Left cardiac atrium (tissue), 4 donors: Measurements from ENCODE around the gene SNTG2. TPM values are rescaled to one million over a fixed set of nuclear protein-coding genes. Genes with fewer than 3 reads are reported as not detected.
A peak's percentile ranks its signal among the peaks of the same experiment; 100 is the strongest.

Experiments
- ATAC-seq, 2 donors: fragments of 200-7000 bp; cut with Tn5 transposase; one replicate each; pipeline ENCODE4 v1.9.1; 2020; ENCODE audit warnings: mild to moderate bottlenecking in 2 of 2, moderate library complexity in 2 of 2
- DNase-seq: peaks from one replicate; pipeline ENCODE4 v3.0.0-alpha.2; 2020
- intact Hi-C, 2 donors: fragments of 100-400 bp; cut with DNase I; formaldehyde crosslinking; loops; one replicate each; pipeline versions ENCODE4 v1.14.1 to v1.15.1; 2022 to 2023
- total RNA-seq, 2 donors: library from RNA; stranded (reverse); fragmentation: NEBNext Ultra II Directional; extraction: Animal tissue kit (Norgen Biotek cat#: 25700); gene quantifications; one replicate each; pipeline ENCODE4 v1.2.1, GENCODE V29; 2021
- donor health status: DM: no; HTN: yes; CAD: no.
- donor health status: DM: no; HTN: yes; CAD: no; lungs with severe emphysema.
- donor health status: DM: yes; HTN: yes; CAD: no.
- donor health status: Dilated cardiomyopathy.

SNTG2 gene
- total RNA-seq, 2 donors from 2014 or later, result 1.6 to 2.9 TPM

DNA sequence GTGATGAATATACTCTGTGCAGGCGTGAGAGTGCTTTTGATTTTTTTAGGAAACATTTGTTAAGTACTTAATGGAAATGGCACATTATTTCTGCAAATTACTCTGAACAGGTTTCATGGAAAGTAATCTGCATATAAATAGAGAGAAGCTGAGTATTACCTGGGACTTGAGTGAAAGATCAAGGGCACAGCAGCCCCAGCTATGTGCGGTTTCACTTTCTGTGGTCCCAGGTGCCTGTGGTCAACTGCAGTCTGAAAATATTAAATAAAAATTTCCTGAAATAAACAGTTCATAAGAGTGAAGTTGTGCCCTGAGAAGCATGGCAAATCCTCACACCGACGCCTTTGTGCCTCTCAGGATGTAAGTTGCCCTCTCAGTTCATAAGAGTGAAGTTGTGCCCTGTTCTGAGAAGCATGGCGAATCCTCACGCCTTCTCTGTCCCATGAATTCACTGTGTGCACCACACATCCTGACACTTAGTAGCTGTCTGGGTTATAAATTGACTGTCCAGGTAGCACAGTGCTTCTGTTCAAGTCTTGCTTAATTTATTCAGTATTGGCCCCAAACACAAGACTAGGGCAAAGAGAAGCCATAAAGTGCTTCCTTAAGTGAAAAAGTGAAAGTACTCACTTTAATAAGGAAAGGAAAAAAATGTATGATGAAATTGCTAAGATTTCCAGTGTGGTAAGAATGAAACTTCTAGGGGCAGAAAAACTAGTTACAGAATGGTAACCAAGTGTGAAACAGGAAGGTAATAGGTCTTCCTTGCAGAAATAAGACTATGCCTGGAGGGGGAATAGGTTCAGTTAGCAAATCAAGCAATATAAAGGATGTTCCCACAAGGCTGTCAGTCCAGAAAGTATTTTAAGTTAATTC lies 4.3 kb upstream of the SNTG2 start:
- intact Hi-C loops, result no loop called here
- ATAC-seq (no peak), DNase-seq (no peak)

DNA sequence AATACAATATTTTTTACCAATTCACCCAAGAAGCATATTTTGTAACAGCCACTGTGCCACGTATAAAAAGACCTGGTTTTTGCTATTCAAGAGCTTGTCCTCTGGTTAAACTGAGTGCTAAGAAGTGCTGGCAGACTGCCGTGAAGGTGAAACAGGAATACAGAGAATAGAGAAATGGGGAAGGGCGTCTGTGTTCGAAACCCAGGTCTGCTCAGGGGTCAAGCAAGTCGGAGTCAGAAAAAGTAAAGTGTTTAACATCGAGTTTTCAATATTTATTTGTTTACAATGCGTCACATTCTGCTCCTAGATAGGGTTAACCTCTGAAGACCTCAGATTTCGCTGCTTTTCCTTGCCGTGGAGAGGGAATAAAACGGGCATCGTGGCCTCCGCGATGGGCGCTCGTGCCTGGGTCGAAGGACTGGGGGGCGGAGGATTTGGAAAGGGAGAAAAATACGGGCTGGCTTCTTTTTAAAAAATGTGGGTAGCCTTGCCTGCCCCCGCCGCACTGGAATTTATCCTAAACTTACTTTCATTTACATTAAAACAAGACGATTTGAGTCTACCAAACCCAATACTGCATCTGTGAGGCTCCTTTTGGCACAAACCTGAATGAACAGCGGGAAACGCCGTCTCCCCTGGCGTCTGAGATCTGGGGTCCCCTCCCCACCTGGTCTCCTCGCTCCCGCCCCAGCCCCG lies 1.1 kb upstream of the SNTG2 start:
- DNase-seq, result no peak
- intact Hi-C loops, result loop anchor here (5.0 kb wide), 1 partner anchor 598 kb away; no protein-coding TSS in a partner anchor
- no peak for ATAC-seq

DNA sequence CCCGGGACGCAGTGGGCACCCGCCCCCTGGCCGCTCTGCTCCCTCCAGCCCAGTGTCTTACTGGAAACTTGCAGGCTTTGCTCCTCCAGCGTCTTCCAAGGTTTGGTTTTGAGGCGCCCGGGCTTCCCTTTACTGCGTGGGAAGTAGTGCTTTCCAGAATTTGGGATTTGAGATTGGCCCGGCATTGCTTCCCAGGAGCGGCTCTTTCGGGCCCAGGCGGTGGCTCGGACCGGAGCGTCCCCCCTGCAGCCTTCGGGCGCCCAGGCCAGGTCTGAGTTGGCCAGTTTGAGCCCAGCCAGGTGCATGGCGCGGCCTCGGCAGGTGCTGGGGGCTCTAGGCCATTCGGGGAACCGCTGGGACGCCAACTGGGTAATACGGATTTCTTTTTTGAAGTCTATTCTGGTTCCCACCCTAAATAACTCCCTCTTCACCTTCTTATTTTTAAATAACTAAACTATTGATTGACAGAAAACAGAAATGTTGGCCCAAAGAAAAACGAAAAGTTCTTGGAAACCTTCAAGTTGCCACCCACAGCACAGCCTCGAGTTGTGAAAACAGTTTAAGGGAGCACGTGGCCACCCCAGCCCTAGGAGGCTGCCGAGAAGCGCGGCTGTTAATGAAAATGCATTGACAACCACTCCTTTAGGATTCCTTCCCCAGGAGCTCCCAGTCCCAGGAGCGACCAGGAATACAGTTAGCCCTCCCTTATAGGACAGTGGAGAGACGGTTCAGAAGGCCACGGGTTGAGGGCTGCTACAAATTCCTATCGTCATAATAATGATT lies 766 bp downstream of the SNTG2 start:
- ATAC-seq, result peak in 1 of 2 donors; percentile 28
- intact Hi-C loops, result loop anchor here (5.0 kb wide), 1 partner anchor 596 kb away; no protein-coding TSS in a partner anchor
- no peak for DNase-seq

DNA sequence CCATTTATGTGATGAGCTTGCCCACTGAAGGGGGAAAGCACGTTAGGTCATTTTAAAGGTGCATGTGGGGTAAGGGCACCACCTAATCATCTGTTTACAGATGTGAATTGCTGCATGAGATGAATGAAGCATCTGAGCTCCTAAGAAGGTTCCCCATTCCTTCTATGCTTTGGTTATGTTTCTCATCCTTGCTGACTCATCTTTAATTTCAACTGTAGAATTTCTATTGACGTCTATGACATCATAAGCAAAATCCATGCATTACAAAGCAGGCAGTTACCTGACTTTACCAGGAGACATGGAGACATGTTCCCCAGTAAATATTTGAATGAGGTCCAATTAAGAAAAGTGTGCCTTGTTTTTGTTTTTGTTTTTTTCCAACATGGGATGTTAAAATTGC lies 2.8 kb downstream of the SNTG2 start:
- DNase-seq (no peak), ATAC-seq (no peak)
- intact Hi-C loops, result loop anchor here (5.0 kb wide), 1 partner anchor 594 kb away; no protein-coding TSS in a partner anchor

DNA sequence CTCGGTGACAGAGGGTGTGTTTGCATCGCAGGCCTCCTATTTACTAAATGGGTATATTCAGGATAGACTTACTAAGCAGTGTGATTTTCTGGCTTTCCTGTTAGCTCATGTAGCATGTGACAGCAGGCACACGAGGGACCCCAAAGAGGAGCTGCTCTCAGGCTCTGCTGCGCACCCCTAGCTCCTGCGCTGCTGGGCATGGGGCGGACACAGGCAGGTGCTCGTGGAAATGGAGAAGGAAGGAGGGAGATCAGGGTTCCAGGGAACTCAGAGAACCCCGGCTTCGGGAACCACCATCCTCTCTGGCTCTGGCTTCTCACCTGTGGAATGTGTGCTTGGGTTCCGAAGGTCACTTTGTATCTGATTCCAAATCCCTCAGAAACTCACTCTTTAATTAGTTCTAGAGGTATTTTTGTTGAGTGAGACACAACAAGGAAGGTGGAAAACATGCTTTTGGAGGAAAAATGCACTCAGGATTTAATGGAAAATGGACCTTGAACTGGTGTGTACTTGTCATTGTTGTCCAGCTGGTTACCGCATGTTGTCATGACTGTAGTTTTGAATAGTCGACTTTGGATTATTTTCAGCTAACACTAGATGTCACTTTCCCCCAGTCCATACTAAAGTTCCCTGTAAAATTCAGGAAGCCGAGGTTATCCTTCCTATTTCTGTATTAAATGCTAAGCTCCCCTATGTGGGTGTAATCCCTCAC lies 3.5 kb downstream of the SNTG2 start:
- no peak for ATAC-seq
- intact Hi-C loops, result loop anchor here (5.0 kb wide), 1 partner anchor 593 kb away; no protein-coding TSS in a partner anchor

DNA sequence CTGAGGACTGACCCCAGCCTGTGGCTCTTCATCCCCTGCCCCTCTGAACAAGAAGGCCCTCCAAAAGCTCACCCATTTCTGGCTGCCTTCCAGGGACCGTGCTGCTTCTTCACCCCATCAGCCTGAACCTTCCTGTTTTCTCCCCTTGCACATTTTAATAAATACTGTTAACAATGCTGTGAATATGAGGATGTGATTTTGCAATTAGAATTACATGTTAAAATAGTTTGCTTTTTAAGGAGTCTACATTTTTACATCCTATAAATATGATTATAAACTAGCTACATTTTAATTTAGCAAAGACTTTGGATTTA lies 4.0 kb downstream of the SNTG2 start:
- ATAC-seq (no peak), DNase-seq (no peak)
- intact Hi-C loops, result loop anchor here (5.0 kb wide), 1 partner anchor 593 kb away; no protein-coding TSS in a partner anchor

More for the DNA sequence above, 3.5 kb downstream of the SNTG2 start:
- no peak for DNase-seq

DNA sequence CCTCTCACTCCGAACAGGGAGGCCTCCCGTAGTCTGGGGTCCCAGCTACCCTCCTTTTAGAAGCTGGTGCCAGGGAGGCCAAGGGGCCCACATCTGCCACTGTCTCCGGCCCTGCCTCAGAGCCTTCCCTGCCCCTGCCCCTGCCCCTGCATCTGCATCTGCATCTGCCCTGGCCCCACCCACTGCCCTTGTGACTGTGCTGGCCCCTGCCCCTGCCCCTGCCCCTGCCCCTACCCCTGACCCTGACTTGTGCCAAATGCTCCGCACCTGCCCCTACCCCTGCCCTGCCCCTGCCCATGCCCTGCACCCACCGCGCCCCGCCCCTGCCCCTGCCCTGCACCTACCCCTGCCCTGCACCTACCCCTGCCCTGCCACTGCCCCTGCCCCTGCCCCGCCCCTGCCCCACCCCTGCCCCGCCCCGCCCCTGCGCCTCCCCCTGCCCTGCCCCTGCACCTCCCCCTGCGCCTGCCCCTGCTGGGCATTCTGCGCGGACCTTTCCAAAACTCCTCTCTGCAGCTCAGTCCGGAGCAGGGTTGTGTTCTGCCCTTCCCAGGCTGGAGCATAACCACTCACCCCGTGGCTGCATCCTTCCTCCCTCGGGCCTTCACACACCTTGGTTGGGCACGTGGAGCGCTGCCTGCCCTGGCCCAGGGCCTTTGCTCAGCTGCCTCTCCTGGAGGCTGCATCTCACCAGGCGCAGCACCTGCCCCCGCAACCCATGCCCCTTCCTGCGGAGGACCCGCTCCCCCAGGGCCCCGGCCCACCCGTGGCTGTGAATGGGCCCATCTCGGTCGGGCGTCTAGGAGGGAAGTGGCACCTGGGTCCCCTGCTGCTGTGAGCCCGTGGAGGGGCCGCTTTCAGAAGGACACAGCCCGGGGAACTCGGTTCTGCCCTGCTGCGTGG lies 5.4 kb downstream of the SNTG2 start:
- intact Hi-C loops, result no loop called here
- DNase-seq (no peak), ATAC-seq (no peak)

DNA sequence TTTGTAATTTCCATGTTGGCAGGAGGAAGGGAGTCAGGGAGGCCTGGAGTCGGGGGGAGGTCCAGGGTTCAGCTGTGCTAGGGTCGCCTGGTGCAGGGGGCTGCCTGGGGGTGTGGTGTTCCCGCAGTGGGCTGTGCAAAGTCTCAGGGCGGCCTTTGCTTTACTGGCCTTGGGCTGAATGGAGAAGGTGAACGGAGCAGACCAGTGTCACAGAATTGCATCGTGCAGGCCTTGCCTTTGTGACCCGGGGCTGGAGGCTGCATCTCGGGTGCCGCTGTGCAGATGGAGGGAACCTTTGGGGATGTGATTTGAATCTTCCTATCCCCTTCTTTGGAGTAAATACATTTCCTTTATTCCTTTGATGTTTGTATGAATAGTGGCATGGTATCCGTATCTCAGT lies 8.8 kb downstream of the SNTG2 start:
- no peak for DNase-seq
- no peak for ATAC-seq
- intact Hi-C loops, result no loop called here

DNA sequence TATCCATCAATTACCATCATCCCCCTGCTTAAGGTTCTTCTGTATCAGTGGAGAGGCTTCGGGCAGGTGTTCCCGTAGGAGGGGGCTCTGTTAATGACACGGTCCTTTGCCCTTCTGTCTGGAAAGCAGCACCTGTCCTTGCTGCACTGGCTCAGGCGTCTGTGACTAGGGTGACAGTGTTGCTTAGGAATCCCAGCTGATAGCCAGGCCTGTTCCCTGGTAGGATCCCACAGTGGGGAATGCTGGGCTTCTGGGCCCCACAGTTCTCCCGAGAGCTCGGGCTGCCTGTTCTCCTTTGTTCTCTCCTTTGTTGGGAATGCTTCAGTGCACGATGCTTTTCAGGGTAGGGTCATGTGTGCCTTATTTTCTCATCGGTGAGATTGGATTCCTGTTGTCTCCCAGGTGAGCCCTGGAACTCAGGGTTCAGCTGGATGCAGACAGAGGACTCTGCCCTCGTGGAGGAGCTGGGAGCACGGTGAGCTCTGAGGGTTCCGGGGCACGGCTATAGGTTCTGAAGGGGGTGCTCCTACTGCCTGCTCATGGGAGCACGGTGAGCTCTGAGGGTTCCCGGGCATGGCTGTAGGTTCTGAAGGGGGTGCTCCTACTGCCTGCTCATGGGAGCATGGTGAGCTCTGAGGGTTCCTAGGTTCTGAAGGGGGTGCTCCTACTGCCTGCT lies 9.6 kb downstream of the SNTG2 start:
- no peak for ATAC-seq
- intact Hi-C loops, result no loop called here
- DNase-seq, result no peak

DNA sequence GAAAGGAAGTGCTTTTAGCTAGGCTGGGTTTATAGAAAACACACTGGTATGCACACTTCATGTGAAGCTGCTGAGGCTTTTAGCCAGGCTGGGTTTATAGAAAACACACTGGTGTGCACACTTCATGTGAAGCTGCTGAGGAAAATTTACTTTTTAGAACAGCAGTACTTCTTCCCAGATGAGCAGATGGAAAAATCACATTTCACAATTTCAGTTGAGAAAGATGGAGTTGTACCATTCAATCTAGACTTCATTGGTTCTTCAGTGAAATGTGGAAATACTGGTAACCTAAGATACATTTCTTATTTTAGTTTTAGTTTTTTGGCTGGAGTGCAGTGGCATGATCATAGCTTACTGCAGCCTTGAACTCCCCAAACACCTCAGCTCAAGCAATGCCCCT lies 11.1 kb downstream of the SNTG2 start:
- intact Hi-C loops, result no loop called here
- DNase-seq (no peak), ATAC-seq (peak in 1 of 2 donors; percentile 65)

DNA sequence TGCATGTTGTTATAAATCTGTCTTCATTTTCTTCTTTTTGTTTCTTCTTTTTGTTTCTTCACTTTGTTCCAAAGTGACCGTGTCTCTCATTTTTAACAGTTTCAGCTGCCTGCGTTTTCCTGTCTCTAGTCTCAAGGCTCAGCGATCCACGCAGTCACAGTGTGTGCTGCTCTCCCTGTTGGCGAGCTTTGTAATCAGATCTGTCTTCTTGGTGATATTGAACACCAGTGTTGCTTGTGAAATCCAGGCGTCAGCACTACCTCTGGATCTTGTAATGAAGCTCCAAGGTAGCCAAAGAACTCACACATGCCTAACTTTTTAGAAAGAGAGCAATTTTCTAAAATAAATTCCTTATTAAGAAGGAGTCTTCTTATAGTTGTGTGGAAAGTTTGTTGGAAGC lies 13.2 kb downstream of the SNTG2 start:
- ATAC-seq, result no peak
- no peak for DNase-seq

DNA sequence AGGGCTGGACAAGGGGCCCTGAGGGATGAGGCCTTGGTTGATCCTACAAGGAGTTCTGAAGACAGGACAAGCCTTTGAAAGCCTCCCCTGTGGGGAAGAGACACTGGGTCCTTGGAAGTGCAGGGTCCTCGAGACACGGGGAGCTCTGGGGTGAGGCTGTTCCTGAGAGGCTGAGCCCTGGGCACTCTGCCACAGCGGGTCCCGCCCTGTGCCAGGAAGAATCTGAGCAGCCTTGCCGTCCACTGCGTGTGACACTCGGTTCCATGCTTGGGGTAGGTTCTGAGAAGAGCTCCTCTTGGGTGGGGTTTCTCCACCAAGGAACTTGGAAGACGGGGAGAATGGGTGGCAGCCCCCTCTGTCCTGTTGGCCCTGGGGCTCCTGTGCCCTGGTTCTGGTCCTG lies 13.9 kb downstream of the SNTG2 start:
- intact Hi-C loops, result no loop called here
- ATAC-seq, result no peak
- DNase-seq, result no peak

More for the DNA sequence above, 13.2 kb downstream of the SNTG2 start:
- intact Hi-C loops, result no loop called here

DNA sequence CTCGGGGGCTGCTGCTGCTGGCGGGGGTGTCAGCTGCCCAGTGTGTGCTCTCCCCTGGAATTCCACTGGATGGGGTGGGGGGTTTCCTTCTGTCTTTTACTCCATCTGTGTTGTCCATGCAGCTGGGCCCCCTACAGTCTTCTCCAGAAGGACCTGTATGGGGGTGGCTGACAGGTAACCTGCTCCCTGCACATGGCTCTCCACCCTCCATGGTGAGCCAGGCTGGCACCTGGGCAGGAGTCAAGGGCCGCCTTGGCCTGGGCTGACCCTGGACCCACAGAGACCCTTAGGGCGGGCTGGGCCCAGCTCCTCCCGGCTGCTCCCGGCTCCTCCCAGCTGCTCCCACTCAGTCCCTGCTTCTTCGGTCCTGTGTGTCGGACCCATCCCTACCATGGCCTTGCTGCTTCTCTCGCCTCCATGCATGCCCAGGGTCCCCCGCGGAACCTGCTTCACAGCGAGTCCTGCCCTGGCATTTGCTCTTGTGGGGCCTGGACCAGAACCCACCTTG lies 15.0 kb downstream of the SNTG2 start:
- DNase-seq, result no peak
- intact Hi-C loops, result no loop called here
- ATAC-seq, result no peak

DNA sequence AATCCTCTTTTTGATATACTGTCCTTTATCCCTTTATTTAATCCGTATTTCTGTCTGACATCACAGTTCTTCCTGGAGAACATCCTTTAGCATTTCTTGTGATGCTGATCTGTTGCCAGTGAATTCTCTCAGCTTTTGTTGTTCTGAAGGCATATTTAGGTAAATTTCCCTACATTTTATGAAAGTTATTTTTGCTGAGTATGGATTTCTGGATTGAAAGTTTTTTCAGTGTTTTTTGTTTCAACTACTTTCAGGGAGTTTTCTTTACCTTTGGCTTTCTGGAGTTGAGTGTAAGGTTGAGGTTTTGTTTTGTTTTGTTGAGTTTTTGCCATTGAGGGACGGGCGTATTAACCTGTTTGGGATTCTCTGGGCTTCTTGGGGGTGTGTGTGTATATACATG lies 22.5 kb downstream of the SNTG2 start:
- ATAC-seq, result no peak

DNA sequence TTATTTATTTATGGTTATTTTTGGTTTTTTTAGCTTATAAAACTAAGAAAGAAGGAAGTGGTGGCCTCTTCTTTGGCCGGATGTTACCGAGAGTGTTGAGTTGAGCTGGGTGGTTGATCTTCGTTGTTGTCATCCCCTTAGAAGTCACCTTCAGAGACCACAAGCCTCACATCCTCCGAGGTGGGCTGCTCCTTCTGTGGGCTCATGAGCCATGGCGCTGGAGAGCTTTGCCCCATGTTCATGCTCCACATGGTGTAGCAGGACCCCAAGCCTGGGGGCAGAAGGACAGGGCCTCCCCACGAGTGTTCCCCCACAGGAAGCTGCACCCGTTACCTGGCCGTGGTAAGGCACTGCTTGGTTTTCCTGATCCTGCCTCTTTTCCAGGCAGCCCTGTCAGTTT lies 23.4 kb downstream of the SNTG2 start:
- DNase-seq (no peak), ATAC-seq (no peak)
- intact Hi-C loops, result no loop called here

More for the DNA sequence above, 22.5 kb downstream of the SNTG2 start:
- intact Hi-C loops, result no loop called here
- DNase-seq, result no peak

DNA sequence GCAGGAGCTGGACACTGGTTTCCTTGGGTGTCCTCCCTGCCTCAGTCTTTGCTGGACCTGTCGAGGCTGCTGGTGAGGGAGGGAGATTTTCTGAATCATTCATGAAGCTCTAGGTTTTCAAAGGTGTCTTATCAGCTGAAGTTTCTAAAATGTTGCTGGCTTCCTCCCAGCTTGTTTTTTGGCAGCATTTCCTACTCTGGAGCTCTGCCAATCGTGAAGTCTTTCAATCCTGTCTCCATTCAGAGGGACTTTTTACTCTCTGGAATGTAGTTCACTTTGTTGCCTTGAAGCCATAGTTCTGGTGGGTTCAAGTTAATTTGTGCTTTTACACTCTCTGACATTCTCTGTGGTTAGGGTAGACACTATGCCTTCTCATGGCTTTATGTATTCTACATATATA lies 23.9 kb downstream of the SNTG2 start:
- ATAC-seq, result peak; percentile 34 to 72
- intact Hi-C loops, result no loop called here

DNA sequence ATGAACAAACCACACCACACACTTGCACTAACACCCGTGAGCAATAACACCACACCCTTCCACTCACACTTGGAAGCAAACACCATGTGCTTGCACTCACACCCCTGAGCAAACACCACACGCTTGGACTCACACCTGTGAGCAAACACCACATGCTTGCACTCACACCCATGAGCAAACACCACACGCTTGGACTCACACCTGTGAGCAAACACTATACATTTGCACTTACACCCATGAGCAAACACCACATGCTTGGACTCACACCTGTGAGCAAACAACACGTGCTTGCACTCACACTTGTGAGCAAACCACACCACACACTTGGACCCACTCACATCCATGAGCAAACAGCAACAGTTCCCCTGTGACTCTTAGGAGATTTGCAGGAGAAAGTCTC lies 24.4 kb downstream of the SNTG2 start:
- ATAC-seq (no peak), DNase-seq (no peak)
- intact Hi-C loops, result no loop called here

More for the DNA sequence above, 23.9 kb downstream of the SNTG2 start:
- DNase-seq, result no peak
